Glutamatergic neuron (in vitro differentiated cells): ENCODE results near the gene KLRD1. TPM values are rescaled to one million over a fixed set of nuclear protein-coding genes. Genes with fewer than 3 reads are reported as not detected.
"Not testable (repeated sequence)": the region's sequence is repeated elsewhere in the genome, so short reads cannot be mapped to it uniquely, and the experiment has no call there.

ENCODE experiments used
- DNase-seq: peaks from one replicate; pipeline ENCODE4 v3.0.0; 2022
- H3K27ac Mint-ChIP-seq: one replicate; pipeline ENCODE4 v1.8.0; 2020; ENCODE audit warnings: mild to moderate bottlenecking, mixed read lengths, inconsistent platforms; ENCODE audit not compliant: unreplicated experiment
- H3K27me3 Mint-ChIP-seq: one replicate; pipeline ENCODE4 v1.8.0; 2020; ENCODE audit warnings: mild to moderate bottlenecking, moderate library complexity, mixed read lengths, inconsistent platforms; ENCODE audit not compliant: unreplicated experiment
- H3K36me3 Mint-ChIP-seq: one replicate; pipeline ENCODE4 v1.8.0; 2020; ENCODE audit warnings: mild to moderate bottlenecking, mixed read lengths, inconsistent platforms; ENCODE audit not compliant: unreplicated experiment
- H3K4me1 Mint-ChIP-seq: one replicate; pipeline ENCODE4 v1.8.0; 2020; ENCODE audit warnings: mild to moderate bottlenecking, low read depth, mixed read lengths, inconsistent platforms; ENCODE audit not compliant: unreplicated experiment
- H3K4me3 Mint-ChIP-seq: one replicate; pipeline ENCODE4 v1.8.0; 2020; ENCODE audit warnings: mild to moderate bottlenecking, mixed read lengths, inconsistent platforms; ENCODE audit not compliant: unreplicated experiment
- H3K9me3 Mint-ChIP-seq: one replicate; pipeline ENCODE4 v1.8.0; 2020; ENCODE audit warnings: mild to moderate bottlenecking, moderate library complexity, mixed read lengths, inconsistent platforms; ENCODE audit not compliant: unreplicated experiment
- CTCF ChIP-seq: fragments of 200-600 bp; sonication (generic); IDR thresholded peaks from one replicate; pipeline ENCODE4 v1.5.0; 2021; ENCODE audit not compliant: partially characterized antibody, unreplicated experiment
- total RNA-seq: library from RNA; stranded (reverse); fragmentation: NEBNext Ultra II Directional; extraction: Animal tissue kit (Norgen Biotek cat#: 25700); gene quantifications from one replicate; pipeline ENCODE4 v1.2.1, GENCODE V29; 2021; ENCODE audit not compliant: unreplicated experiment

Gene KLRD1
- total RNA-seq, 1 donor from 2014 or later = 0.25 TPM

GRCh38 chr12:10305411-10305810 is 2.3 kb upstream of the KLRD1 start:
- Mint-ChIP-seq H3K4me3 (no peak overlapping the region), H3K27ac (no peak overlapping the region), H3K27me3 (peaks cover 3% of the 10 kb centered on the region), H3K9me3 (no peaks in the 10 kb centered on the region), H3K4me1 (no peaks in the 10 kb centered on the region), H3K36me3 (no peaks in the 10 kb centered on the region)
- no peak for DNase-seq
- no peak for TF ChIP-seq CTCF

- H3K4me1 Mint-ChIP-seq = no peaks in the 10 kb centered on the region
- no peak for TF ChIP-seq CTCF
- H3K27me3 Mint-ChIP-seq = no peaks in the 10 kb centered on the region
- no peaks in the 10 kb centered on the region for H3K36me3 Mint-ChIP-seq
- no peak for DNase-seq
- no peaks in the 10 kb centered on the region for H3K9me3 Mint-ChIP-seq
- H3K4me3 Mint-ChIP-seq = no peak overlapping the region
- no peak overlapping the region for H3K27ac Mint-ChIP-seq
Observed at GRCh38 chr12:10310926-10311720, 3.5 kb downstream of the KLRD1 start.

- no peak for DNase-seq
- no peak for TF ChIP-seq CTCF
- Mint-ChIP-seq H3K36me3 (no peaks in the 10 kb centered on the region), H3K27ac (no peak overlapping the region), H3K4me1 (no peaks in the 10 kb centered on the region), H3K4me3 (no peak overlapping the region), H3K27me3 (no peaks in the 10 kb centered on the region), H3K9me3 (no peaks in the 10 kb centered on the region)
Observed at GRCh38 chr12:10319388-10319787, 11.7 kb downstream of the KLRD1 start.

GRCh38 chr12:10320643-10321042 is 13.0 kb downstream of the KLRD1 start:
- H3K4me1 Mint-ChIP-seq = no peaks in the 10 kb centered on the region
- no peak for TF ChIP-seq CTCF

GRCh38 chr12:10328691-10329090 is 21.0 kb downstream of the KLRD1 start:
- H3K9me3 Mint-ChIP-seq, H3K27ac Mint-ChIP-seq, H3K27me3 Mint-ChIP-seq, H3K4me3 Mint-ChIP-seq, DNase-seq, H3K4me1 Mint-ChIP-seq, H3K36me3 Mint-ChIP-seq: not testable (repeated sequence)

More at GRCh38 chr12:10320643-10321042, 13.0 kb downstream of the KLRD1 start:
- Mint-ChIP-seq H3K27me3 (no peaks in the 10 kb centered on the region), H3K4me3 (no peak overlapping the region), H3K9me3 (no peaks in the 10 kb centered on the region), H3K36me3 (no peaks in the 10 kb centered on the region), H3K27ac (no peak overlapping the region)
- no peak for DNase-seq
